Superior temporal gyrus (tissue), 1 donor: ENCODE data around the gene NCOA4.
"Not testable (repeated sequence)": the region's sequence is repeated elsewhere in the genome, so short reads cannot be mapped to it uniquely, and the experiment has no call there.

Experiments used
- DNase-seq: peaks from one replicate; pipeline ENCODE4 v3.0.0-alpha.2; 2016; ENCODE audit errors: extremely low spot score

The NCOA4 gene

DNA sequence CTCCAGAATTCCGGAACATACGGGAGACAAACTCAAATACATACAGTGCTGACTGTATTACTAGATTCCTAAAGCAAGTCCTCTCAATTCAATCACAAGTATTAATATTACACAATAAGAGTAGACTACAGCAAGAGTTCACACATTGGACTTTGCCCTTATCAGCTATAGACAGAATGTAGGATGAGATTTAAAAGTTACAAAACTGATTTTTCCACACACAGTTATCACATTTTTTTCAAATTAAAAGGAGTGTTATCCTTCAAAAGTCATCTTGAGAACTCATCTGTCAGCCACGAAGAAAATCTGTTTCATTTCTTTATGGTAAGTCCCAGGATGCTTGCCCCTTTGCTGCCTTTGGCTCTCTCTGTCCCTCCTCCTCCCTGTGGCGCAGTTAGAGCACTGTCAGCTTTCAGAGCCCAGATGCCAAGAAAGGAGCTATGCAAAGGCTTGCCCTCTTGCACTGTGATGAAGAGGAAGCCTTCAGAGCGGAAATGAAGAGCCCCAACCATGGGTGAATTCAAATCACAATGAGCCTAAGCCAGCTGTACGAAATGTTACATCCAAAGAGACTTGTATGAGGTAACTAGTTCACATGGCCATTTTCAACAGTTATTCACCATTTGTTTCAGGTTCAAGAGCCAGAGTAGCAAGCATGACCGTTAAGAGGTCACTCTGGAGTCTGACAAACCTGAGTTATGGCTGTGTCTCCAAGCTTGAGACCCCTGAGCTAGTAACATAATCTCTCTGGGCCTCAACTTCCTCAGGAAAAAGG, 10.7 kb downstream of the NCOA4 start:
- DNase-seq: peak; percentile 33

DNA sequence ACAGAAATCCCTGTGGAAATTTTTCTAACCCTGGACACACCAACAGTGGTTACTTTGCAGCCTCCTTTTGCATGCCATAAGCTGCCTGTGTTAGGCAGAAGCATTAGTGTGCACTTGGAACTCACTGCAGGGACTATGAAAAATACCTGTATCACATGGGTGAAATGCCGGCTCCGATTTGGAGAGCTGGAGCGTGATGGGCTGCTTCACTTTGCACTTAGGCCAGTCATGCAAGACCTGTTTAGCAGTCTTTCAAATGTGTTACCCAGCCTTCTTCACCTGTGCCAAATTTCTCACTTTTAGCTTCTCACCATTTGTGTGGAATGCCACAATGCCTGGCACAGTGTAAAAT, 11.3 kb downstream of the NCOA4 start:
- no peak for DNase-seq

DNA sequence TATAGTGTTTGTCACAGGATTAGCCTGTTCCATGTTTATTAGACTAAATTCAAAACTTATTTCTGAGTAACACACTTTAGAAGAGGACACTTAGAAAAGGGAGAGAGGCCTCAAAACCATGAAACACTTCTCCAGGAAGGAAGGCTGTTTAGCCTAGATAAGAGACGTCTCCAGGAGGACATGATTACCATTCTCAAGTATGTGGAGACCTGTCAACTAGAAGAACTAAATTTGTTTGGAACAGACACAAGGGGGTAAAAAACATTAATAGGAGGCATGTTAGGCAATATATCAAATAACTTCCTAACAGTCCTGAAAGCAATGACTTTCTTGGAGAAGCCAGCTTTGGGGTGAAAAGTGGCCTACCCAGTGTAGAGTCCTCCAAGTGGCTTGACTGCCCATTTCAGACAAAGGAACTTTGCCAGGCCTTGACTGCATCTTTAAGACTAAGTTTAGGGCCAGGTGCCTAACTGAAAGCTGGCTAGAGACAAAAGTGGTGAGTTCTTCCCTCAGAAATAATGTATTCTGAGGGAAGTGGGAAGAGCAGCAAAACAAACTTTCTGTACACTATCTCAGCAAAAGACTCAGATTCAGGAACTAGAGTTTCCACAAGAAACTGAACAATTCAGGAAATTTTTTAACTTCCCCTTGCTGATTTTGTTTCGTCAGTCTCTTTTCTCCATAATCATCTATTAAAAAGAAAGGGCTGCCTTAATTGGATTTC, 11.8 kb downstream of the NCOA4 start:
- no peak for DNase-seq

DNA sequence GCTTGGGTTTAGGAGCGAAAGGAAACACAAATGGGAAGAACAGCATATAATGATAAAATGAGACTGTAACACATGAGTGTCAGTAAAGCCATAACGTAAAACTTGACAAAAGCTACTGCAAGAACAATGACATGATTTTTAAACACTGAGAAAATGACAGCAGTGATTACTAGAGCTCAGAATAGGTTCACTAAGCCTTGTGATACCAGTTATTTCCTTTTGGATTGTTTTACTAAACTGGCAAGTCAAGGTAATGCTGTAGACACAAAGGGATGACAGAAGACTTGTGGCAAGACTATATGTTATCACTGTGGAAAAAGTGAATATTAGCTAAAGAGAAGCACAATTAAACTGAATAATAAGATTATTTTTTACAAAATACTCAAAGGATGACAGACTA, 12.7 kb downstream of the NCOA4 start:
- no peak for DNase-seq

DNA sequence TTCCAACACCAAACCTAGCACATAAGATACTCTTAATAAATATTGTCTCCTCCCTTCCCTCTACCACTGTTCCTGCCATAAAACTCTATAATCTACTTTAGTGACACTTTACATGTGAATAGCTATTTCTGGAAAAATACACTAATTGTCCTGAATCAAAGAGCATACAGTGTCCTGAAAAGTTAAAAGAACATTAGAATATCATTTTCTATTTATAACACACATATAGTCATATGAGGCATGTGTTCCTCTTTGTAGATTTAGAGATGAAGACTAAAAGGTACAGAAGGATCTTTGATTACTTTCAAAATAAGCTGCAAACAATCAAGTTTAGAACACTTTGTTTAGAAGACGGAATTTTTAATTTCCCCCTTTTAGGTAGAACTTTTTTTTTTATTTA, 13.6 kb downstream of the NCOA4 start:
- DNase-seq: no peak

DNA sequence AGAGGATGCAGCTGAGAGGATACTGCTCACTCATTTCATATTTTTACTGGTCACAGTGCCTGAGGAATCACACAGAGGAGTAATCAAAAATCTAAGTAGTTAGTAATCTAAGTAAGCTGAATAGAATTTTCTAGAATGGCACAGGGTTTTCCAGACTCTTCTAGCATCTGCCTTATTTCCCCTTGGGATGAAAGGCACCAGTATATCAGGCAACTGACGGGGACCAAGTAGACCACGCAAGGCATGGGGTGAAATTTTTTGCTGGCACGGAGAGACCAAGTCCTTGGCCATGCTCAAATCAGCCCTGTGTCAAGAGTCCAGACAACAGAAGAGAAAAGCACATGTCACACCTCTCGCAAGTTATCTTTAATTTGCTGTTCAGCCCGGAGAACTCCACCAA, 14.2 kb downstream of the NCOA4 start:
- no peak for DNase-seq

DNA sequence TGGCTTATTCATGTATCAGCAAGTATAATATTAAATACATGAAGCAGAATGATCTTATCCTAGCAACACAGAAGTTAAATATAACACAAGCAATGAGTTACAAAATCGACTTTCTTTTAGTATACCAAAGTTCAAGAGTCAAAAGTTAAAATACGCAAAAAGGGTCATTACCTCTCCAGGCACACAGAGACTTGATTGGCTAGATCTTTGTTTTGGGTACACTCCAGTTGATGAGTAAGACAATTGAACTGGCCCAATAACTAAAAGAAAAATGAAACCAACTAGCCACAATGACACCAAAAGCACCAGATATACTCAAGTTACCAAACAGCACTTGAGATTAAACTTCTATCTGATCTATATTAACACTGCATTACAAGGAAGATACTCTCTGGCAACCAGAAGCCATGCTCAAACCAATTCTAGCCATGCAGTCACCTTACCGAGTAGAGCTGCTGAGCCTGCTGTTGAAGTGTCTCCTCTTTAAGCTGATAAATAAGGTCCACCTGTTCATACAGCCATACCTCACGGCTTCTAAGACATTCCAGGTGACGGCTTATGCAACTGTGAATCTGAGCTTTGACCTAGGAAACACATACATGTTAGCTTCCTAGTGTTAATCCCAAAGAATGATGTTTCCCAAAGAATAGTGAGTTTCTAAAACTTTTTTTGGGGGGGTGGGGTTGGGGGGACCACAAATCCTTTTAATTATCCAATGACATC, 15.6 kb downstream of the NCOA4 start:
- no peak for DNase-seq

DNA sequence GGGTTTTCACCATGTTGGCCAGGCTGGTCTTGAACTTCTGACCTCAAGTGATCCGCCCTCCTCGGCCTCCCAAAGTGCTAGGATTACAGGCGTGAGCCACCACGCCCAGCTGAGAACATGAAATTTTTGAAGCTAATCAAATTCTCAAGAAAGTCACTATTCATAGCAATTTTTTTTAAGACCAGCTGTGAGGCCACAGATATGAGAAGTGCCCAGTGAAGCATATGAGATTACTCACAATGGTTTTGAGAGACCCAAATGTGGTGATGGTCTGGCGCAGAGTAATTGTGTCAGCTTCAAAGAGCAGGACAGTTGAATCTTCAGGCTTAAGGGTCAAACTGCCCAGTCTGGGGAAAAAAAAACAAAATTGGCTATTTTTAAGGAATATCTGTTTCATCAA, 16.2 kb downstream of the NCOA4 start:
- no peak for DNase-seq

DNA sequence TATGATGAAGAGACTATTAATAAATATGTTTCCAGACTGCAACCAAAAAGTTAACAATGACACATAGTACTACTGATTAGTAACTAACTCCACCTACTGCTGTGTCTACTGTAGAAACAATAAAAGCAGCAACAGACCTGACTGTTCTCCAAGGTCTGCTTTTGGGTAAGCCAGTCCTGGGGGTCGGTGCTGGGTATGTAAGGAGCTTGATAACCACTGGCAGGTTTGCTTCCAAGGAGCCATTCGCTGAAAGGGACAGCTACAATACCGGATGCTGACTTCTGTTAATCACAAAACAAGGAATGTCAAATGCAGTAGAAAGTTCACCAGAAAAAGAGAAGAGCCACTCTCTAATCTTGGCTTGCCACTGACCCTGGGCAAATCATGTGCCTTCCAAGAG, 17.7 kb downstream of the NCOA4 start:
- no peak for DNase-seq

DNA sequence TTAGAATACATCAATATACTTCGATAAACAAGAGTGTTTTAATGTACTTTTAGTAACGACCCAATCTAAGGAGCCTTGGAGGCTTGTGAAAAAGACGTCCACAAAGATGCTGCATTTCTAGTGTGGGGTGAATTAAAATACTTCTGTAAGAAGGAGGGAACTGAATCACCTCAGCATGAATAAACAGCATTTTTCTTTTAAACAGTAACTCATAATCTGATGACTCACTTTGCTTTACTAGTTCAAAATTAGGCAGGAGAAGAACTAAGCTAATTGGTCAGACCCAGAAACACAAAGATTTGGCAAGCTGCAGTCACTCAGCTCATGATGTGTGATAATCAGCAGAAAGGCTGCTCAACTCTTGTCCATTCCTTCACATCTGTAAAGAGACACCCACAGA, 24.2 kb downstream of the NCOA4 start:
- no peak for DNase-seq

DNA sequence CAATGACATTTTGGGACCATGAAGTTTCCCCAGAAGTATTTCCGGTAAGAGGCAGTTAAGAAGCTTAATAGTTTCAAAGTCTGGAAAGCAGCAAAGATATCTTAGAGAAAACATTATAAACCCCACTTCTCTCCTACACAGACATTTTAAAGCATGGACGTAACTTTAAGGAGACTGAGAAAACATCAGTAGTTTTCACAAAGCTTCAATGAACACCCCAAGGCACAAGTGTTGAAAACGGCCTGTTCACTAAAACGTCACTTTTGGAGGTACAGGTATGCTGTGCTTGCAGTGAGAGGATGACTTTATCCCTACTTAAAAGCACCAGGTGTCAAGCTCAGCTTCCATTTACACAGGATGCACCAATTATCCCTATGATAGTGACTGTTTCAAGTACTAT, 25.0 kb downstream of the NCOA4 start:
- DNase-seq: no peak

DNA sequence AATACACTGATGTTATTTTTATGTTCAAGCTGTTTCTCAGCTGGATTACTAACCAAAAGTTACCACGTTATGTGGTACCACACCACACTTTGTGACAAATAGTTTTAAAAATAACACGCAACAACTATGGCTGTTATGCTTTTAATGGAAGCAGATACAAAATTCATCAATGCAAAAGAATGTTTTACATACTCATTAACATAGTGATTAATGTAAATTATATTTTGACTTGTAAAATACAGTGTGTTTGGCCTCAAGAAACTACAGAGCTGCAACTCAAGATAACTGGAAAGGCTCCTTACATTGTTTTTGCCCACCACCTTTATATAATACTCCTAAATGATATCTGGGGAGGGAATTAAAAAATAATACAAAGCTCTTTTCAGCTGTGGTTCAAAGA, 25.5 kb downstream of the NCOA4 start:
- no peak for DNase-seq

DNA sequence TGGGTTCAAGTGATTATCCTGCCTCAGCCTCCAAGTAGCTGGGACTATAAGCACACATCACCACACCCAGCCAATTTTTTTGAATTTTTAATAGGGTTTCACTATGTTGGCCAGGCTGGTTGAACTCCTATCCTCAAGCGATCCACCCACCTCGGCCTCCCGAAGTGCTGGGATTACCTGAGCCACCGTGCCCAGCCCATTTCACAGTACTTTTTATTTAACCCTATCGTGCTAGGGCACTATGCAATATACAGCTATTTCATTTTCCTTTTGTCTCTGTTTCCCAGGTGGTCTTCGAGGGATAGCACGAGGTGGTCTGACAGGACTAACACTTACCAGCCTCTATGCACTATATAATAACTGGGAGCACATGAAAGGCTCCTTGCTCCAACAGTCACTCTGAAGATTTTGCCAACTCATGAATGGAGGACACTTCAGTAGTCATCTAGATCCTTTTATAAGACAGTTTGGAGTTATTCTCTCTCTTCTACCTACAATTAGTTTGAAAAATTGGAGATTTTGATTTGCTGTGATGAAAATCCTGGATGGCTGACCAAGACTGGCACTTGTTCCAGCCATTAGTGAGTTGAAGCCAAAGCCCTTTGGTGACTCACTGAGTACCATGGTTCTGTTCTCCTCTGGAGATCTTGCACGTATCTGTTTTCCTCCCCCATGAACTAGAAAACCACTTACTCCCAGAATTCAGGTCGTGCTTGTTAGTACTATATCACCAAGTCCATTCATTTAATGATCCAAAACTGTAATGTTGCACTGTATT, 27.3 kb downstream of the NCOA4 start:
- no peak for DNase-seq

DNA sequence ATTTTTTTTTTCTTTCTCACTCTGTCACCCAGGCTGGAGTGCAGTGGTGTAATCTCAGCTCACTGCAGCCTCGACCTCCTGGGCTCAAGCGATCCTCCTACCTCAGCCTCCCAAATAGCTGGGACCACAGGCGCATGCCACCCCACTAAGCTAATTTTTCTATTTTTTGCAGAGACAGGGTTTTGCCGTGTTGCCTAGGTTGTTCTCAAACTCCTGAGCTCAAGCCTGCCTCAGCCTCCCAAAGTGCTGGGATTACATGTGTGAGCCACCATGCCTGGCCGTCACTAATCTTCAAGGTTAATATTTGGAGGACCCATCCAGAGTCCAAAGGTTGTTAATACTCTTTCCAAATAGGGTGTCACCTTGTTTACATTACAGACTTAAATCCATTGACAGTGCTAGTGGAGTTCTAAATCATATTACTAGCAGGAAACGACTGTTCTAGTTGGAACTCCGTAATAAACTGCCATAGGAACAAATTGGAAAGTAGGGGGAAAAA, 28.2 kb downstream of the NCOA4 start:
- DNase-seq: not testable (repeated sequence)

DNA sequence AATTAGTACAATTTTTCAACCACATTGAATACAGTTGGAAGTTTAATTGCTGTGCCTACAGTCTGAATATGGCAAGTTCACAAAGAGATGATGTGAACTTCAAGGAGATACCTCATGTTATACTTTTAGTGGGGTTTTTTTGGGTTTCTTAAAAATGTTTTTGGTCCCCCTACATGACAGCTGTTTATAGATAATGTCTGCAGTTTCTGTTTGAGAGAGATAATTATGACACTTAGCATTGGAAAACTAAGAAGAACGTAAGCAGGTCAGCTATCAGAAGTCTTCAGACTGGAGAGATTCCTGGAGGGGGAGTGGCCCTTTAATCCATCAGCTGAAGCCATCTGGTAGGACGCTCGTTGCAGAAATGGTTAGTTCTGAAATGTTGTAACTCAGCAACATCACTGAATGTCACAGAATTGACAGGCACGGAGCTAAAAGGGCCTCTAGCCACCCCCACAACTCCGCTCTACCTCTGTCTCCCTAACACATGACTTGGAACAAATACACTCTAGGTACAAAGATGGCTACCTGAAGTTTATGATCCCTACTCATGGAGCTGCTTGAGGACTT, 29.2 kb downstream of the NCOA4 start:
- DNase-seq: no peak

DNA sequence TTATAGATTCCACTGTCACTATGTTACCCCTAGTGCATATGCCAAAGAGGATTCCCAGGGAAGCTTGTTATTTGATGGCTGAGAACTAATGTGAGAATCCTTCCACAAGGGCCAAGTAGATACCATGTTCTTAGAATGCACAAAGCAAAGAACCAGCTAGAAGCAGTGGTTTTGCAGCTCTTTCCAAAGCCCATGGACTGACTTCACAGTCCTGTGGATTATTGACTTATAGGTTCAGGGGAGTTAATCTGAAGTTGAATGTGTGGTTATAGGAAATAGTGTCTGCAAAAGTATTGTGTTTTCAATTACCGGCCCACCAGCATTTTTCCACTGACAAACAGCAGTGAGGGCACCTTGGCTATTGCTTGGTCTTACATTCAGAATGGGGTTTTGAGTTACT, 29.9 kb downstream of the NCOA4 start:
- DNase-seq: no peak

DNA sequence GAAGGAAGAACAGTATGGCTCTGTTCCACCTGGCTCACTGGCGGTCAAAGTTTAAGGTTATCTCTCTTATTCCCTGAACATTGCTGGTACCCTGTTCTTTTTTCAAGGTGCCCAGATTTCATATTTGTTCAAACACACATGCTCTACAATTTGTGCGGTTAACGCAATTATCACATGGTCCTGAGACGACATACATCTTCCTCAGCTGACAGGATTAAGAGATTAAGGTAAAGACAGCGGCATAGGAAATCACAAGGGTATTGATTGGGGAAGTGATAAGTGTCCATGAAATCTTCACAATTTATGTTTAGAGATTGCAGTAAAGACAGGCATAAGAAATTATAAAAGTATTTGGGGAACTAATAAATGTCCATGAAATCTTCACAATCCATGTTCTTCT, 30.5 kb downstream of the NCOA4 start:
- not testable (repeated sequence) for DNase-seq

DNA sequence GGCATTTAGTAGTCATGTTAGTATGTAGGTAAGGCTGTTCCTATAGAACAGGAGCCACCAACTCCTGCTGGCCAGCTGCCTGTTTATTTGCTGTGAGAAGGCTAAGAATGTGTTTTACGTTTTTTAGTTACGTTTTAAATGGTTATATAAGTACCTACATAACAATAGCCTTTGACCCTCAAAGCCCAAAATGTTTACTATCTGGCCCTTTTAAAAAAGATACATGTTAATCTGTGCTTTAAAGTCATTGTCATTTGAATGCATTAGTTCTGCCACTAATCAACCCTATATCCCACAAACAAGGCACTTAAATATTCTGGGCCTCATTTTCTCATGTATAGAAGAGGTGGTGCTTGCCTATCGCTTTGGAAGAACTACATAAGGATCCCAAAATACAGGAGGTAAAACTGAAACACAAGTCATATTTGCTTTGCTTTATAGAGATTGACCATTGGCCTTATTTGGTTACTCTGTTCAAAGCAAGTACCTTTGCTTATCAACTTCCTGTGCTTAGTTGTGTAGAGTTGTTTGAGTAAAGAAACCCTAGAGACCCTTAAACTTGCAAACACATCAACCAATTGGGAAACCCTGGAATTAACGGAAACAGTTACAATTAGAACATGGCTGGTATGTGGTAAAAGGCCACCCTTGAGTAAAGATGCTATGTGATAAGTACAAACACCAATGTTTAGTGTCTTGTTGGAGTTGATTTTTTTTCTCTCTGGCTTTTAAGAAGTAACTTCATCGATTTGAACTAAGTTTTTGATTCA, 32.2 kb downstream of the NCOA4 start:
- no peak for DNase-seq

DNA sequence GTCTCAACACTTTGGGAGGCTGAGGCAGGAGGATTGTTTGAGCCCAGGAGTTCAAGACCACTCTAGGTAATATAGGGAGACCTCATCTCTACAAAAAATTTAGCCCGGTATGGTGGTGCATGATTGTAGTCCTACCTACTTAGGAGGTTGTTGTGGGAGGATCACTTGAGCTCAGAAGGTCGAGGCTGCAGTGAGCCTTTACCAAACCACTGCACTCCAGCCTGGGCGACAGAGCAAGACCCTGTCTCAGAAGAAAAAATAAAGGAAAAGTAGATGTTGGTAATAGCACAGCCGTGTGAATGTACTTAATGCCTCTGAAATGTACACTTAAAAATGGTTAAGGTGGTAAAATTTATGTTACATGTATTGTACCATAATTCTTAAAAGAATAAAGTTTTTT, 32.9 kb downstream of the NCOA4 start:
- DNase-seq: no peak

DNA sequence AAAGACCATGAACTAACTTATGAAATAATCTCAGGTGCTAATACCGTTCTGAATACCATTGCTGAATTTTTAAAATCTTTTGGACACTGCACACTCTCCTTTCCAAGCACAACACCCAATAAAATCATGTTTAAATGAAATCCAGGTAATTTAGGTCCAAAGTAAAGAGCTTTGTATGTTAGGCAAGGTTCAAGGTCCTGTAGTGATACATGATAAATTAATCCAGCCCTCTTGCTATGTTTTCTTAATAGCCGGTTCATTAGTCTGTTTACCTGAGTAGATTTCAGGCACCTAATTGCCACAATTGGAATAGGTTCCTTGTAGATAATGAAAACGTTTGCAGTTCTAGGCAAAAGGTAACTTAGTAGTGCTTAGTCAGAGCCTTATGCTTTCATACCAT, 44.8 kb downstream of the NCOA4 start:
- DNase-seq: not testable (repeated sequence)

DNA sequence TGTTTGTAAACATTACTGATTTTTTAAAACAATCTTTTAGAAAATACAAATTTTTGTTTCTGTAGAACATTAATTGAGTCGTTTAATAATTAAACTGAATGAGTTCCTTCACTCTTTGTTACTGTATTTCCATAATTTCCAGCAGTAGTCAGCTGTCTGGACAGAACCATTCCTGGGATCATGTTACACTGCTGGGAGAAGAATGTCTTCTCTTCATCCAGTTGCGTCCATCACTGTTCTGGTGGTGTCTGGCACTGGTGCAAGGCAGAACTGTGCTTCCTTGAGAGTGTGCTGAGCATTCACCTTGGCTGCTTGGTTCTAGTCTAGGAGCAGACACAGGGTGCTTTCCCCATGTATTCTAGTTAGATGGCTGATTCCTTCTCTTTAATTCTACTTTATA, 46.0 kb downstream of the NCOA4 start:
- DNase-seq: not testable (repeated sequence)
